HepG2 (cell line): ENCODE measurements around the gene INAFM1. TPM values are rescaled to one million over a fixed set of nuclear protein-coding genes. Genes with fewer than 3 reads are reported as not detected.
A peak's percentile ranks its signal among the peaks of the same experiment; 100 is the strongest.

Experiments
- CBX1 ChIP-seq: IDR thresholded peaks from one replicate; pipeline ENCODE4 v1.6.1; 2016; ENCODE audit warnings: antibody characterized with exemption, low read depth
- ETV5 ChIP-seq: IDR thresholded peaks from 2 replicates; pipeline ENCODE4 v1.6.1; 2018; ENCODE audit warnings: missing biosample characterization, missing genetic modification reagents, inconsistent platforms, borderline replicate concordance
- FOXO1 ChIP-seq: sonication (generic); formaldehyde crosslinking; IDR thresholded peaks from 2 replicates; pipeline ENCODE4 v1.4.0; 2020; ENCODE audit warnings: missing genetic modification reagents
- NFIC ChIP-seq: IDR thresholded peaks from 2 replicates; pipeline ENCODE4 v1.6.1; 2012; ENCODE audit warnings: mild to moderate bottlenecking, low read length, inconsistent platforms
- RAD21 ChIP-seq: fragments of 450-650 bp; formaldehyde crosslinking; IDR thresholded peaks from 2 replicates; pipeline ENCODE4 v1.5.0; 2020; ENCODE audit warnings: mild to moderate bottlenecking
- YEATS4 ChIP-seq: sonication (generic); formaldehyde crosslinking; IDR thresholded peaks from 2 replicates; pipeline ENCODE4 v1.4.0; 2020; ENCODE audit warnings: missing genetic modification reagents, borderline replicate concordance
- ZBTB1 ChIP-seq: sonication (generic); formaldehyde crosslinking; IDR thresholded peaks from 2 replicates; pipeline ENCODE4 v1.4.0; 2020; ENCODE audit warnings: missing genetic modification reagents, borderline replicate concordance
- ZC3H13 ChIP-seq: sonication (generic); formaldehyde crosslinking; IDR thresholded peaks from 2 replicates; pipeline ENCODE4 v1.8.1; 2023; ENCODE audit warnings: mild to moderate bottlenecking, missing genetic modification reagents, moderate library complexity
- ZNF547 ChIP-seq: sonication (generic); formaldehyde crosslinking; IDR thresholded peaks from 2 replicates; pipeline ENCODE4 v1.5.1; 2020; ENCODE audit warnings: mild to moderate bottlenecking, missing genetic modification reagents
- ZNF557 ChIP-seq: sonication (generic); formaldehyde crosslinking; IDR thresholded peaks from 2 replicates; pipeline ENCODE4 v1.4.0; 2020; ENCODE audit warnings: missing genetic modification reagents
- polyA plus RNA-seq, 8 experiments: library from polyadenylated mRNA; depleted of rRNA in 3 of 8; stranded (reverse) in 7 of 8; unstranded in 1 of 8; fragments of >200 nt; fragmentation: Illumina TruSeq in 4 of 8; extraction: Trizol in 4 of 8; gene quantifications; 2 replicates each; pipeline versions ENCODE4 v1.2.1 to v1.2.3, GENCODE V29; 2011 to 2016; ENCODE audit warnings: low read depth in 4 of 8, missing spikeins in 1 of 8, mixed read lengths in 1 of 8; ENCODE audit not compliant: insufficient read depth in 1 of 8
- total RNA-seq, 5 experiments: library from RNA; depleted of rRNA; stranded (reverse); fragments of >200 nt; fragmentation: Illumina TruSeq; extraction: Trizol; gene quantifications; 2 replicates each; pipeline ENCODE4 v1.2.3, GENCODE V29; 2016; ENCODE audit warnings: low read depth in 1 of 5
- TF ChIP-seq, protein P1 (sequence below): sonication (generic); formaldehyde crosslinking; IDR thresholded peaks from 2 replicates; pipeline ENCODE4 v1.5.0; 2020; ENCODE audit warnings: mild to moderate bottlenecking, missing genetic modification reagents, borderline replicate concordance
- TF ChIP-seq, protein P2 (sequence below): sonication (generic); formaldehyde crosslinking; IDR thresholded peaks from 2 replicates; pipeline ENCODE4 v1.4.0; 2020; ENCODE audit warnings: missing genetic modification reagents
- TF ChIP-seq, protein P3 (sequence below): sonication (generic); formaldehyde crosslinking; IDR thresholded peaks from 2 replicates; pipeline ENCODE4 v1.4.0; 2020; ENCODE audit warnings: missing genetic modification reagents, mild to moderate bottlenecking, borderline replicate concordance
- TF ChIP-seq, protein P4 (sequence below): sonication (generic); formaldehyde crosslinking; IDR thresholded peaks from 2 replicates; pipeline ENCODE4 v1.9.0; 2022; ENCODE audit warnings: low read depth, missing genetic modification reagents

The INAFM1 gene
- total and polyA plus RNA-seq, 2 of the 13 experiments (the other 11 are each of a cell fraction or from before 2014, with no cell fraction given) = 0.88 to 1.9 TPM

DNA sequence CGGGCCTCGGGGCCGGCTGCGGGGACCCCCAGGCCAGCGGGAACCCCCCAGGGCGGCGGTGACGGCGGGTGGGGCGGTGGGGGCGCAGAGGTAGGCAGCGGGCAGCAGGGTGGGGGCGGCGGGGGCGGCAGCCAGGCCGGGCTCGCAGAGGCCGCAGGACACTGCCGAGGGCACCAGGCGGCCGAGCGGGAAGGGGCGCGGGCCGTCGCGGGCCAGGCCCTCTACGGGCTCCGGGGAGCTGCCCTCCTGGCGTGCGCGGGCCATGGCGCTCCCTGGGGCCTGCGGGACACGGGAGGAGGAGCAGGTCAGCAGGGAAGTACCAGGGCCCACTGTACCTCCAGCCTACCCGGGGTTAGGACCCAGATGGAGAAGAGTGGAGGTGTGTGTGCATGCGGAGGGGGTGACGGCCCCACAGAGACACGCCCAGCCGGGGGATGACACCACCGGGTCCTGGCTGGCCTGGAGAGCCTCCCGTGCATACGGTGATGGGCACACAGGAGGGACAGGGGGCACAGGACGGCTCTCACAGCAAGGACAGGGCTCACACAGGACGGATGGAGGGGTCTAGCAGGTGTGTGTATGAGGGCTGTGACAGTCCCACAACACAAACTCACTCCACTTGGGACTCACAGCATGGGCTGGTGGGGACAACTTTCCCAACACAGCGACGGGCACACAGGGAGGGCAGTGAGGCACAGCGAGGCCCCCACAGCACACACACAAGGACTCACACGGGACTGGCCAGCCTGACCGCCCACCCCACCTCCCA lies 46.3 kb upstream of the INAFM1 start (continued):
- TF ChIP-seq, protein P1, sequence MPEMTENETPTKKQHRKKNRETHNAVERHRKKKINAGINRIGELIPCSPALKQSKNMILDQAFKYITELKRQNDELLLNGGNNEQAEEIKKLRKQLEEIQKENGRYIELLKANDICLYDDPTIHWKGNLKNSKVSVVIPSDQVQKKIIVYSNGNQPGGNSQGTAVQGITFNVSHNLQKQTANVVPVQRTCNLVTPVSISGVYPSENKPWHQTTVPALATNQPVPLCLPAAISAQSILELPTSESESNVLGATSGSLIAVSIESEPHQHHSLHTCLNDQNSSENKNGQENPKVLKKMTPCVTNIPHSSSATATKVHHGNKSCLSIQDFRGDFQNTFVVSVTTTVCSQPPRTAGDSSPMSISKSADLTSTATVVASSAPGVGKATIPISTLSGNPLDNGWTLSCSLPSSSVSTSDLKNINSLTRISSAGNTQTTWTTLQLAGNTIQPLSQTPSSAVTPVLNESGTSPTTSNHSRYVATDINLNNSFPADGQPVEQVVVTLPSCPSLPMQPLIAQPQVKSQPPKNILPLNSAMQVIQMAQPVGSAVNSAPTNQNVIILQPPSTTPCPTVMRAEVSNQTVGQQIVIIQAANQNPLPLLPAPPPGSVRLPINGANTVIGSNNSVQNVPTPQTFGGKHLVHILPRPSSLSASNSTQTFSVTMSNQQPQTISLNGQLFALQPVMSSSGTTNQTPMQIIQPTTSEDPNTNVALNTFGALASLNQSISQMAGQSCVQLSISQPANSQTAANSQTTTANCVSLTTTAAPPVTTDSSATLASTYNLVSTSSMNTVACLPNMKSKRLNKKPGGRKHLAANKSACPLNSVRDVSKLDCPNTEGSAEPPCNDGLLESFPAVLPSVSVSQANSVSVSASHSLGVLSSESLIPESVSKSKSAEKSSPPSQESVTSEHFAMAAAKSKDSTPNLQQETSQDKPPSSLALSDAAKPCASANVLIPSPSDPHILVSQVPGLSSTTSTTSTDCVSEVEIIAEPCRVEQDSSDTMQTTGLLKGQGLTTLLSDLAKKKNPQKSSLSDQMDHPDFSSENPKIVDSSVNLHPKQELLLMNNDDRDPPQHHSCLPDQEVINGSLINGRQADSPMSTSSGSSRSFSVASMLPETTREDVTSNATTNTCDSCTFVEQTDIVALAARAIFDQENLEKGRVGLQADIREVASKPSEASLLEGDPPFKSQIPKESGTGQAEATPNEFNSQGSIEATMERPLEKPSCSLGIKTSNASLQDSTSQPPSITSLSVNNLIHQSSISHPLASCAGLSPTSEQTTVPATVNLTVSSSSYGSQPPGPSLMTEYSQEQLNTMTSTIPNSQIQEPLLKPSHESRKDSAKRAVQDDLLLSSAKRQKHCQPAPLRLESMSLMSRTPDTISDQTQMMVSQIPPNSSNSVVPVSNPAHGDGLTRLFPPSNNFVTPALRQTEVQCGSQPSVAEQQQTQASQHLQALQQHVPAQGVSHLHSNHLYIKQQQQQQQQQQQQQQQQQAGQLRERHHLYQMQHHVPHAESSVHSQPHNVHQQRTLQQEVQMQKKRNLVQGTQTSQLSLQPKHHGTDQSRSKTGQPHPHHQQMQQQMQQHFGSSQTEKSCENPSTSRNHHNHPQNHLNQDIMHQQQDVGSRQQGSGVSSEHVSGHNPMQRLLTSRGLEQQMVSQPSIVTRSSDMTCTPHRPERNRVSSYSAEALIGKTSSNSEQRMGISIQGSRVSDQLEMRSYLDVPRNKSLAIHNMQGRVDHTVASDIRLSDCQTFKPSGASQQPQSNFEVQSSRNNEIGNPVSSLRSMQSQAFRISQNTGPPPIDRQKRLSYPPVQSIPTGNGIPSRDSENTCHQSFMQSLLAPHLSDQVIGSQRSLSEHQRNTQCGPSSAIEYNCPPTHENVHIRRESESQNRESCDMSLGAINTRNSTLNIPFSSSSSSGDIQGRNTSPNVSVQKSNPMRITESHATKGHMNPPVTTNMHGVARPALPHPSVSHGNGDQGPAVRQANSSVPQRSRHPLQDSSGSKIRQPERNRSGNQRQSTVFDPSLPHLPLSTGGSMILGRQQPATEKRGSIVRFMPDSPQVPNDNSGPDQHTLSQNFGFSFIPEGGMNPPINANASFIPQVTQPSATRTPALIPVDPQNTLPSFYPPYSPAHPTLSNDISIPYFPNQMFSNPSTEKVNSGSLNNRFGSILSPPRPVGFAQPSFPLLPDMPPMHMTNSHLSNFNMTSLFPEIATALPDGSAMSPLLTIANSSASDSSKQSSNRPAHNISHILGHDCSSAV (CRISPR knock-in tag) = no peak
- TF ChIP-seq ETV5 = peak; percentile 35; the same call in 1 of the 2 replicates
- peak; percentile 39; the same call in 1 of the 2 replicates for TF ChIP-seq FOXO1 (CRISPR knock-in tag)
- no peak for TF ChIP-seq NFIC
- TF ChIP-seq ZBTB1 (CRISPR knock-in tag) = no peak
- no peak for TF ChIP-seq ZNF557 (CRISPR knock-in tag)
- TF ChIP-seq, protein P2, sequence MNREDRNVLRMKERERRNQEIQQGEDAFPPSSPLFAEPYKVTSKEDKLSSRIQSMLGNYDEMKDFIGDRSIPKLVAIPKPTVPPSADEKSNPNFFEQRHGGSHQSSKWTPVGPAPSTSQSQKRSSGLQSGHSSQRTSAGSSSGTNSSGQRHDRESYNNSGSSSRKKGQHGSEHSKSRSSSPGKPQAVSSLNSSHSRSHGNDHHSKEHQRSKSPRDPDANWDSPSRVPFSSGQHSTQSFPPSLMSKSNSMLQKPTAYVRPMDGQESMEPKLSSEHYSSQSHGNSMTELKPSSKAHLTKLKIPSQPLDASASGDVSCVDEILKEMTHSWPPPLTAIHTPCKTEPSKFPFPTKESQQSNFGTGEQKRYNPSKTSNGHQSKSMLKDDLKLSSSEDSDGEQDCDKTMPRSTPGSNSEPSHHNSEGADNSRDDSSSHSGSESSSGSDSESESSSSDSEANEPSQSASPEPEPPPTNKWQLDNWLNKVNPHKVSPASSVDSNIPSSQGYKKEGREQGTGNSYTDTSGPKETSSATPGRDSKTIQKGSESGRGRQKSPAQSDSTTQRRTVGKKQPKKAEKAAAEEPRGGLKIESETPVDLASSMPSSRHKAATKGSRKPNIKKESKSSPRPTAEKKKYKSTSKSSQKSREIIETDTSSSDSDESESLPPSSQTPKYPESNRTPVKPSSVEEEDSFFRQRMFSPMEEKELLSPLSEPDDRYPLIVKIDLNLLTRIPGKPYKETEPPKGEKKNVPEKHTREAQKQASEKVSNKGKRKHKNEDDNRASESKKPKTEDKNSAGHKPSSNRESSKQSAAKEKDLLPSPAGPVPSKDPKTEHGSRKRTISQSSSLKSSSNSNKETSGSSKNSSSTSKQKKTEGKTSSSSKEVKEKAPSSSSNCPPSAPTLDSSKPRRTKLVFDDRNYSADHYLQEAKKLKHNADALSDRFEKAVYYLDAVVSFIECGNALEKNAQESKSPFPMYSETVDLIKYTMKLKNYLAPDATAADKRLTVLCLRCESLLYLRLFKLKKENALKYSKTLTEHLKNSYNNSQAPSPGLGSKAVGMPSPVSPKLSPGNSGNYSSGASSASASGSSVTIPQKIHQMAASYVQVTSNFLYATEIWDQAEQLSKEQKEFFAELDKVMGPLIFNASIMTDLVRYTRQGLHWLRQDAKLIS = no peak
- TF ChIP-seq, protein P3, sequence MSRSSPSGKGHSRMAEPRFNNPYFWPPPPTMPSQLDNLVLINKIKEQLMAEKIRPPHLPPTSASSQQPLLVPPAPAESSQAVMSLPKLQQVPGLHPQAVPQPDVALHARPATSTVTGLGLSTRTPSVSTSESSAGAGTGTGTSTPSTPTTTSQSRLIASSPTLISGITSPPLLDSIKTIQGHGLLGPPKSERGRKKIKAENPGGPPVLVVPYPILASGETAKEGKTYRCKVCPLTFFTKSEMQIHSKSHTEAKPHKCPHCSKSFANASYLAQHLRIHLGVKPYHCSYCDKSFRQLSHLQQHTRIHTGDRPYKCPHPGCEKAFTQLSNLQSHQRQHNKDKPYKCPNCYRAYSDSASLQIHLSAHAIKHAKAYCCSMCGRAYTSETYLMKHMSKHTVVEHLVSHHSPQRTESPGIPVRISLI (CRISPR knock-in tag) = no peak
- no peak for TF ChIP-seq ZC3H13
- TF ChIP-seq ZNF547 = no peak
- TF ChIP-seq, protein P4, sequence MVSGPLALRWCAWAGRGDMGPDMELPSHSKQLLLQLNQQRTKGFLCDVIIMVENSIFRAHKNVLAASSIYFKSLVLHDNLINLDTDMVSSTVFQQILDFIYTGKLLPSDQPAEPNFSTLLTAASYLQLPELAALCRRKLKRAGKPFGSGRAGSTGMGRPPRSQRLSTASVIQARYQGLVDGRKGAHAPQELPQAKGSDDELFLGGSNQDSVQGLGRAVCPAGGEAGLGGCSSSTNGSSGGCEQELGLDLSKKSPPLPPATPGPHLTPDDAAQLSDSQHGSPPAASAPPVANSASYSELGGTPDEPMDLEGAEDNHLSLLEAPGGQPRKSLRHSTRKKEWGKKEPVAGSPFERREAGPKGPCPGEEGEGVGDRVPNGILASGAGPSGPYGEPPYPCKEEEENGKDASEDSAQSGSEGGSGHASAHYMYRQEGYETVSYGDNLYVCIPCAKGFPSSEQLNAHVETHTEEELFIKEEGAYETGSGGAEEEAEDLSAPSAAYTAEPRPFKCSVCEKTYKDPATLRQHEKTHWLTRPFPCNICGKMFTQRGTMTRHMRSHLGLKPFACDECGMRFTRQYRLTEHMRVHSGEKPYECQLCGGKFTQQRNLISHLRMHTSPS = no peak; the same call in 1 of the 2 replicates
- no peak for TF ChIP-seq YEATS4 (CRISPR knock-in tag)
- no peak; the same call in 1 of the 2 replicates for TF ChIP-seq RAD21
- TF ChIP-seq CBX1 = no peak
